ENCODE data around the gene FBN2.

- TF ChIP-seq, protein P1, sequence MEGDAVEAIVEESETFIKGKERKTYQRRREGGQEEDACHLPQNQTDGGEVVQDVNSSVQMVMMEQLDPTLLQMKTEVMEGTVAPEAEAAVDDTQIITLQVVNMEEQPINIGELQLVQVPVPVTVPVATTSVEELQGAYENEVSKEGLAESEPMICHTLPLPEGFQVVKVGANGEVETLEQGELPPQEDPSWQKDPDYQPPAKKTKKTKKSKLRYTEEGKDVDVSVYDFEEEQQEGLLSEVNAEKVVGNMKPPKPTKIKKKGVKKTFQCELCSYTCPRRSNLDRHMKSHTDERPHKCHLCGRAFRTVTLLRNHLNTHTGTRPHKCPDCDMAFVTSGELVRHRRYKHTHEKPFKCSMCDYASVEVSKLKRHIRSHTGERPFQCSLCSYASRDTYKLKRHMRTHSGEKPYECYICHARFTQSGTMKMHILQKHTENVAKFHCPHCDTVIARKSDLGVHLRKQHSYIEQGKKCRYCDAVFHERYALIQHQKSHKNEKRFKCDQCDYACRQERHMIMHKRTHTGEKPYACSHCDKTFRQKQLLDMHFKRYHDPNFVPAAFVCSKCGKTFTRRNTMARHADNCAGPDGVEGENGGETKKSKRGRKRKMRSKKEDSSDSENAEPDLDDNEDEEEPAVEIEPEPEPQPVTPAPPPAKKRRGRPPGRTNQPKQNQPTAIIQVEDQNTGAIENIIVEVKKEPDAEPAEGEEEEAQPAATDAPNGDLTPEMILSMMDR (conservative IDR thresholded peaks at IDR 0.05; ENCODE audit: low read length): no peak
- TF ChIP-seq EZH2phosphoT487 (IDR thresholded peaks at IDR 0.05; ENCODE audit: borderline replicate concordance): no peak
These were observed 48.8 kb upstream of the FBN2 start for GRCh38 chr5:128586848-128587247.

All from Loucy (cell line).